Measurements from ENCODE around the gene POU6F2.

GRCh38 chr7:38950309-38950708 lies 27.4 kb upstream of the POU6F2 start:
- TF ChIP-seq, protein P1, sequence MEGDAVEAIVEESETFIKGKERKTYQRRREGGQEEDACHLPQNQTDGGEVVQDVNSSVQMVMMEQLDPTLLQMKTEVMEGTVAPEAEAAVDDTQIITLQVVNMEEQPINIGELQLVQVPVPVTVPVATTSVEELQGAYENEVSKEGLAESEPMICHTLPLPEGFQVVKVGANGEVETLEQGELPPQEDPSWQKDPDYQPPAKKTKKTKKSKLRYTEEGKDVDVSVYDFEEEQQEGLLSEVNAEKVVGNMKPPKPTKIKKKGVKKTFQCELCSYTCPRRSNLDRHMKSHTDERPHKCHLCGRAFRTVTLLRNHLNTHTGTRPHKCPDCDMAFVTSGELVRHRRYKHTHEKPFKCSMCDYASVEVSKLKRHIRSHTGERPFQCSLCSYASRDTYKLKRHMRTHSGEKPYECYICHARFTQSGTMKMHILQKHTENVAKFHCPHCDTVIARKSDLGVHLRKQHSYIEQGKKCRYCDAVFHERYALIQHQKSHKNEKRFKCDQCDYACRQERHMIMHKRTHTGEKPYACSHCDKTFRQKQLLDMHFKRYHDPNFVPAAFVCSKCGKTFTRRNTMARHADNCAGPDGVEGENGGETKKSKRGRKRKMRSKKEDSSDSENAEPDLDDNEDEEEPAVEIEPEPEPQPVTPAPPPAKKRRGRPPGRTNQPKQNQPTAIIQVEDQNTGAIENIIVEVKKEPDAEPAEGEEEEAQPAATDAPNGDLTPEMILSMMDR (IDR thresholded peaks at IDR 0.05): no peak
- no peak for TF ChIP-seq POLR2A (IDR thresholded peaks at IDR 0.05)
